Left kidney (tissue), 2 donors: ENCODE data around the gene SLC25A21. TPM values are rescaled to one million over a fixed set of nuclear protein-coding genes. Genes with fewer than 3 reads are reported as not detected.
"Not testable (repeated sequence)": the region's sequence is repeated elsewhere in the genome, so short reads cannot be mapped to it uniquely, and the experiment has no call there.

Experiments used
- DNase-seq: peaks from one replicate; pipeline ENCODE4 v3.0.0-alpha.2; 2013
- polyA plus RNA-seq: library from polyadenylated mRNA; unstranded; fragments of 120-200 nt; gene quantifications from one replicate; pipeline ENCODE4 v1.2.1, GENCODE V29; 2013; ENCODE audit not compliant: insufficient read length

The SLC25A21 gene
- polyA plus RNA-seq, 1 donor: 4.4 TPM

DNA sequence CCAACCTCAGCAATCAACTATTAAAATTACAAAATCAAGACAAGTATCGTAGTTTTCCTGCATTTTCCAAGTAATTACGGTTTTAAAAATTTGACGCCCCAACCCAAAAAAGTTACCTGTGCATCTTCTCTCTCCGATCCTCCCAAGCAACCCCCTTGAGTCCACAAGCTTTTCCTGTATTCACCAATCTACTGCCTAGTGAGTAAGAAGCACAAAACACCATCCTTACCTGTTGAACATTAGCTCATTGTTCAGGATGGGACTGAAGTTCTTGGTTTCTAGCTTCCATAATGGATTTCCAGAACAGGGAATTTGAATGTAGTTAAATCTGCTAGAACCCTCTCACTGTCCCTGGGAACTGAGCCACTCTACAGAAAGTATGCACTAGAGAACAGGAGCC lies 348.8 kb downstream of the SLC25A21 start:
- DNase-seq: no peak

DNA sequence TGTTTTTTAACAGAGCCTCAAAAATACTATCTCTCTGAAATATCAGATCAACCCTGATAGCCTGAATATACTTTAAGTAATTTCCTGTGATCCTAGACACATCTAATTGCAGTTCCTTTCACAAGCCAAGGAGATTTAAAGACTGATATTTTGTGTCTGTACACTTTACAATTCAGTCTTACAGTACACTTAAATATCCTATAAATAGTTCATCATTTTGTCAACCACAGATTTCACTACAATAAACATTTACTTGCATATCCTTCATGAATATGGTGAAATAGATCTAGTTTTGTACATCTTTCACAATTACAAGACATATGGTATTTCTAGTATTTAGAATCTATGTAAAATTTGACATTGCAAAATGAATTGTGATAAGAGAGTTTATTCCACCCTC lies 349.7 kb downstream of the SLC25A21 start:
- no peak for DNase-seq

DNA sequence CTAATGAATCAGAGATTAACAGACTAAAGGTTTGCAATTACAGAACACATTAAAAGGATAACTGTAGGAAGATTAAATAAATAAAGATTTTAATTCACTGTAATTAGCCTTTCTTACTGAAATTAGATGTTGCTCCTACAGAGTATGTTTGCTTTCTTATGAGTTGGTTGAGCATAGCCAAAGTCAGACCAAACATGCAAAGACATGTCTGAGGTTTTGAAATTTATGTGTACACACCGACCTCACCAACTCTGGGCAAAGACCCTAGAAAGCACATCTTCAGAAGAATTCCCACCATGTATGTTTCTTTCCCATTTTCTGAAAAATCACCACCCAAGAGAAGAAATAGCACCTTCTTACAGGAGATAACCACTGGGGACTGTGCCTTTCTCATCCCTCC lies 351.5 kb downstream of the SLC25A21 start:
- DNase-seq: no peak

DNA sequence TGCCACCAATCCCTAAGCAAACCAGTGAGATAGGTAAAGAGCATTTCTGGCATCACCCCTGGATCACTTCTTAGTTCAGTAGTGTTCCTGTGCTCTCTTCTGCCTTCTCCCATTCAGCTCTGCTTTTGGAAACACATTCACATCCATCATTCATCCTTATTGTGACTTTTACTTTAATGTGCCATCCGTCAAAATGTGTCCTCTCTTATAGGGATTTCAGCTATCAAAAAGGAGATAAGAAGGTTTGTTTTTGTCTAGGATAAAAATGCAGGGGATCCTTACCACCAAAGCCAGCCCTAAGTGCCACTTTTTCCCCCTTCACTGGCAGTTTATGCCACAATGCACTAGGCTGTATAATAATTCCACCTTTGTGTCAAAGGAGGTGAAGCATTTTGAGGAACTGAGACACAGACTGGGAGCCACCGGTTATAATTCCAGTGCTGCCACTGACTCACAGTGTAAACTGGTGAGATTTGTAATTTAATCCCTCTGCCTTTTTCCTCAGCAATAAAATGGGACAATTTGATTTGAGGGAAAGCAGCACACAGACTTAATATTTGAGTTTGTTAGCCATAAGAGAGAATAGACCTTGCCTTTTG lies 352.2 kb downstream of the SLC25A21 start:
- no peak for DNase-seq

DNA sequence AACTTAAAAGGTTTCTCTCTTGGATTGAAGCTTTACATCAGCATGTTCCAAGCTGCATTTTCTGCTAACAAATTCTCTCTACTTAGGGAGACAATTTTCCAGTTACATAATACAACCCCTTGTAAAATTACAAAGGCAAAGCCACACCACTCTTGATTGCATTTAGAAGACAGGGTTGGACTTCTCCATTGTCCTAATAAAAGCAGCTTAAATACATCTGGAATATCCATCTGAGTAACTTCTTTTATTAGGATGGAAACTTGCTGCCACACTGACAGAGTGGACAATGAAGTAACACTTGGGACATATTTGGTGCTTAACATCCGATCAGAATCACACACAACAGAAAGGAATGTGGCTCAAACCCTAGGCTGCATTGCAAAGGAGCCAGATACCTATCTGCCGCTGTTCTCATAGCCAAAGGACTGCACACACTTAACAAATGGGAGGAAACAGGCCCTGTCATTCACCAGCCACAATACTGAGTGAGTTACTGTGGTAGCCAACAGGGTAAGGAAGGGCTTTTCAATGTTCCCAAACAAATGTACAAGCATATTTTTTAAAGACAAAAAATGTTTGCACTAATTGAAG lies 353.5 kb downstream of the SLC25A21 start:
- no peak for DNase-seq

DNA sequence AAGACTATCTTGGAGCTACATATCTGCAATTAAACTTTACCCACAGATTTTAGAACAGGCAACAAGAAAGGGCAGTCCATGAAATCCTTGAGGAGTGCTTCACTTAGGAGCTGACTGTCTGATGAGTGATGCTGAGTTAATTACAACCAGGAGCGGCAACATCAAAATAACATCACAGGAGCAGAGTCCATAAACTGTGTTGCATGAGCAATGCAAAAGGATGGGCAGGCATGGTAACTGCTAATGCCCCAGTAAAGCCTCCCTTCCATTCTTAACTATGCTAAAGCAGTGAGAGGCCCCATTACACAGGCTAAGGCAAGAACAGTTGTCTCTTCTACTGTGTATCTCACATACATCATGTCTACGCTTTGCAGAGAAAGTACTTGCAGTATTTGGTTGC lies 354.2 kb downstream of the SLC25A21 start:
- no peak for DNase-seq

DNA sequence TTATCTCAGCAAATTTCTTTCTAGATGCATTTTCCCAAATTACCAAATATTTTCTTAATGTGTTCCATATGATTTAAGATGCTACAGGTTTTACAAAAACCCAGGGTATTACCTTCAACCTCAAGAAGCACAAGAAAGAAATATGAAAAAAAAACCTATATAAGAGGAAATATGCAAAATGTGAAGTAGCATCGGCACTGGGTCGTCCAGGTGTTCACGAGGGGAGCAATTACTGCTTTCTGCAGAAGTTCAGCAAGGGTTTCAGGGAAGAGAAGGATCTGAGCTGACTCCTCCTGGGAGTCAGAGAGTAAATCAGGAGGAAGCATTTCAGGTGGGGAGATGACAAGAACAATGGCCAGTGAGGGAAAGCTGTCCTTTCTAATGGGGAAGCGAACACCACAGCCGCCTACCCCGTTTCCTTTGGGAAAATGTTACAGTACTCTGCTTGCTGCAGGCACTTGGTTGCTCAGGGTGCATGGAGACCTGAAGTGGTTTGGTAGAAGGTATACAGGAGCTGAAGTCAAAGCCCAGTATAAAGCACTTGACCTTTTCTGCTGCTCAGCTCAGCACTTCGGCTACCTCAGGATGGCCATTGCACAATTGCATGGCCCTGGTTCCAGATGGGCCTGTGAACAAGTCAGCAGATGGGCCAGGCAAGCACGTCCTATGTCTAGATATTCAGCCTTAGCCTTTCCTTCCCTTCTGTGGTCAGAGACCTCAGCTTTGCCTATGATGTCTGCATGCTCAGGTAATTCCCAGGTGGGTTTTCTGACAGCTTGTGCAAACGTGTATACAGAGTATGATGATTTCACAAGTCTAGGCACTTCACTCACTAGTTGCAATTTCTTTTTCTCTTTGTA lies 355.1 kb downstream of the SLC25A21 start:
- no peak for DNase-seq

DNA sequence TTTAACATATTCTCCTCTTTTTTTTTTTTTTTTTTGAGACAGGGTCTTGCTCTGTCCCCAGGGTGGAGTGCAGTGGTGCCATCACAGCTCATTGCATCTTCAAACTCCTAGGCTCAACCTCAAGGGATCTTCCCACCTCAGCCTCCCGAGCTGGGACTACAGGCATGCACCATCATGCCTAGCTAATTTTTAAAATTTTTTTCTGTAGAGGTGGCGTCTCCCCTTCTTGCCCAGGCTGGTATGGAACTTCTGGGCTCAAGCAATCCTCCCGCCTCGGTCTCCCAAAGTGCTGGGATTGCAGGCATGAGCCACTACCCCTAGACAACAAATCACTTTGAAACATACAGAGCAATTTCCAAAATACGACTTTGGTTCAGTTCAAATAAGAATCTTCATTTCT lies 355.9 kb downstream of the SLC25A21 start:
- DNase-seq: no peak

DNA sequence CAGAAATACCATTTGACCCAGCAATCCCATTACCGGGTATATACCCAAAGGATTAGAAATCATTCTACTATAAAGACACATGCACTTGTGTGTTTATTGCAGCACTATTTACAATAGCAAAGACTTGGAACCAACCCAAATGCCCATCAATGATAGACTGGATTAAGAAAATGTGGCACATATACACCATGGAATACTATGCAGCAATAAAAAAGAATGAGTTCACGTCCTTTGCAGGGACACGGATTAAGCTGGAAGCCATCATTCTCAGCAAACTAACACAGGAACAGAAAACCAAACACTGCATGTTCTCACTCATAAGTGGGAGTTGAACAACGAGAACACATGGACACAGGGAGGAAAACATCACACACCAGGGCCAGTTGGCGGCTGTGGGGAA lies 357.6 kb downstream of the SLC25A21 start:
- not testable (repeated sequence) for DNase-seq

DNA sequence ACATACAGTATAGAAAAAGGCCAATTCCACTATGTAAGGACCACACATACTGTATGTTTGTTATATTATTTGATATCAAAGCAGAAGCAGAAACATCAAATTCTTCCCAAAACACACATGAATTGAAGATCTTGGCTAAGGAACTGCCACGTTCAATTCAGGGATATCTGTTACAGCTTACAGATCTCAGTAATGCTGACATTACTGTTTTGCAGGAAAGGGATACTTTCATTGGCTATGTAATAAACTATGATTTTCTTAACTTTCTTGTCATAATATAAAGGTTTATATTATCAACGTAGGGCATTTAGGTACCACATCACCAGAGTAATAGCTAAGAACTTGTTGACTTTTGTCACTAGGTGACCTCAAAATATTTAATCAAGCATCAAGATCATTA lies 362.2 kb downstream of the SLC25A21 start:
- DNase-seq: no peak

DNA sequence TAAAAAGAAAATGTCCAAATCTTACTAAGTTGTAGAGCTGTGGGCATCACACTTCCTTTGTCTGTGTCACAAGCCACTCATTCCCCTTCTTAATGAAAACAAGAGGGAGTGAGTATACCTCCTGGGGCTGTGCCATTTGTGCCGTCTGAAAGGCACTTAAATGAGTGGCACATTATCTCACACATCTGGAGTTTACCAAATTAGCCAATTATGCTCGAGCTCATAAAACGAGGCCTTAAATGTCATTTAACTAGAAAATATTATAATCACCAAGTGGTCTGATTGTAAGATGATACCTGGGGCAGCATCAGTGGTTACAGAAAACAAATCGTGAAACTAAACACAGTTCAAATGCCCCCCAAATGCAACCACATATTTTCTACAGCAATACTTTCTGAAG lies 364.7 kb downstream of the SLC25A21 start:
- no peak for DNase-seq

DNA sequence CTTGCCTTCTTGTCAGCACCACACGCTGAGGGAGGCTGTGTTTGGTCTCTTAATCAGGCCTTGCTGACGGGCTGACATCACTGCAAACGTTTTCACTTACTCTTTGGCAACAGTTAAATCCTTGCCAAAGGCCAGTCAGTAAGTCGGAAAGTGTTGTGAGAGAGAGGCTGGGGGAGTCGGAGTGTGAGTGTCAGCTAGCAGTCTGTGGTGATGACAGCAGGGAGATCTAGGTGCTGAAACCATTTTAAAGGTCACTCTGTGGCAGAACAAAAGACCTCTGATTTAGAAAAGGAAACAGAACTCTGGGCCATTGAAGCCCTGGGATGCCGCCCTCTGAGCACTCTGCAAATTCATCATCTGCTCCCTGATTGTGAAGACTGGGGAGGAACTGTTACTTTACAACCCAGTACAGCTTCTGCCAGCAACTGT lies 367.3 kb downstream of the SLC25A21 start:
- peak; percentile 21 for DNase-seq

DNA sequence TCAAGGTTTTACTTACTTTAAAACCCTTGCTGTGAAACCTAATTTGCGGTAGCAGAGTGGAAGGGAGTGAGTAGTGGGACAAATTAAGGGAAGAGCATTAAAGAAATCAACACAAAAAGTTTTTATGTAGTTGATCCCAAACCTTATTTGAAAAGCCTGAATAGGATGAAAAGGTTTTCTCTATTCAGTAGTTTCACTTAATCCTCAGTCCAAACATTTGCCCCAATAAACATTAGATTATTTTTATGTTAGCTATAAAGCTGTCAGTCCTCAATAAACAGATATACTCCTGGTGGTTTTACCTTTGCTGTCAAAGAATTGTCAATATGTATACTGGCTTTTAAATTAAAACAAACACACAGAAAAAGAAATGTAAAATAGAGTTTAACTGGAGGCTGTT lies 374.8 kb downstream of the SLC25A21 start:
- no peak for DNase-seq

DNA sequence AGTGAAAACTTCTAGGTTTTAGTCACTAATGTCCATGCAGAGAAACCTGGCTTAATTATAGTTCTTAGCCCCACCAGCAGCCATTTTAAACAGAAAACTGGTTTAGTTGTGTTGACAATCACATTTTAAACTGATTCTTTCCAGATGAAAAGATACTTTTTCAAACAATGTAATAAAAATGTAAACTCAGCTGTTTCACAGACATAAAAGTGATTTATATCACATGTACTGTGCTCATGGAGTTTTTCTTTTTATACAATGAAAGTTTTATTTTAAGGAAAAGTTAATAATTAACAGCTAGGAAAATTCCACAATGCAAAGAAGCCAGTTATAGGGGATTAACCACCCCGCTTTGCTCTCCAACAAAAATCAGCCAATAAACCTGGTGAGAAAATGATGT lies 381.0 kb downstream of the SLC25A21 start:
- peak; percentile 29 for DNase-seq

DNA sequence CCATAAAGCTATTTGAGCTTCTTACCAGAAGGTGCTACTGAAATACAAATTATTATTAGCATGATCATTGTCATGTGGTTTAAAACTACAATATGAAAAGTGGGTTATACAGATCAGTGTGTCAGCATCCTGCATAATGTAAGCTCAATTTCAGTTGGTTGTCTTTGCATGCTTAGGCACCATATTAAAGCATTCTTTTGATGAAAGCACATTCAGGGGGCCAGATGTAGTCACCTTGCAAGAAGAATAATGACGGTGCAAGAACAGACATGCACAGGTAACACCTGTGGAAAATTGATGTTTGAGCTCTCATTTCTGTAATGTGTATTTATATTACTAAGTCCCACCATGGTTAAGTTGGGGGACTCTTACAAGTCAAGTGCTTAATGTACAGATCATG lies 386.9 kb downstream of the SLC25A21 start:
- DNase-seq: no peak

DNA sequence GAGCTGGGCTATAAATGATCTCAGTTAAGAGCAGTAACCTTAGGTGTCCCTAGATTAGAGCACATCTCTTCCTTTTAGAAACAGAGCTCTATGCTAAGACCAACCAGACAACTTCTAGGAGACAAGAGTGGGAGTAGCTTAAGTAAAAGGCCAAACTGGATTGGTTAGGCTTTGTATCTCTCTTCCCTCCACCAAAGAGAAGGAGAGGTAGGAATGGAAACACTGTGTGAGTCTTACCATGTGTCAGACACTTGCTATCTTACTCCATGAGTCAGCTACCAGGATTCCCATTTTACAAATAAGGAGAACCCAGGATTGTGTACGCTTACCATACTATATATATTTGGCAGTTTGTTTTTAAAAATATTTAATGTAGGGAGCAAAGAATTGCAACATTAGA lies 387.9 kb downstream of the SLC25A21 start:
- DNase-seq: no peak

DNA sequence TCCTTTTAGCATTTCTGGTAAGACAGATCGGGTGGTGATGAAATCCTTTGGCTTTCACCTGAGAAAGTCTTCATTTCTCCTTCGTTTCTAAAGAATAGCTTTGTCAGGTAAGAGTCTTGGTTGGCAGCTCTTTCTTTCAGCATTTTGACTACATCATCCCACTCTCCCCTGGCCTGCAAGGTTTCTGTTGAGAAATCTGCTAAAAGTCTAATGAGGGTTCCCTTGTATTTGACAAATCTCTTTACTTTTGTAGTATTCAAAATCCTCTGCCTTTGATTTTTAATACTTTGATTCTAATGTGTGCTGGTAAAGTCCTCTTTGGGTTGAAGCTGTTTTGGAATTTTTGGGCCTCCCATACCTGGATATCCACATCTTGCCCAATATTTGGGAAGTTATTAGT lies 390.5 kb downstream of the SLC25A21 start:
- DNase-seq: no peak

DNA sequence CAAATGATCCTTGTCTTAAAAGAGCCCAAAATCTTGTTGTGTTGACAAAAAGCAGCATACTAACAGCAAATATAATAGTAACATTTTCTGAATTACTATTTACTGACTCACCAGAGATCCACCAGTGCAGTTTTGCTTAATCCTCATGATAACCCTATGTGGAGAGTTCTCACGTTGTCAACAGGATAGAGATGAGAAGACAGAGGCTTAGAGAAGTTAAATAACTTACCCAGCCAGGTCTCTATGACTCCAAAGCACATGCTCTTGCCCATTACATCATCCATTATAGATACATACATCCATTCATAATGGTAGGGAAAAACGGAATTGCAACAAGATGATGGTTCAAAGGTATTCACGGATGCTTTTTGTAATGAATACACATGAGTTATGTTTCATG lies 398.8 kb downstream of the SLC25A21 start:
- DNase-seq: no peak

DNA sequence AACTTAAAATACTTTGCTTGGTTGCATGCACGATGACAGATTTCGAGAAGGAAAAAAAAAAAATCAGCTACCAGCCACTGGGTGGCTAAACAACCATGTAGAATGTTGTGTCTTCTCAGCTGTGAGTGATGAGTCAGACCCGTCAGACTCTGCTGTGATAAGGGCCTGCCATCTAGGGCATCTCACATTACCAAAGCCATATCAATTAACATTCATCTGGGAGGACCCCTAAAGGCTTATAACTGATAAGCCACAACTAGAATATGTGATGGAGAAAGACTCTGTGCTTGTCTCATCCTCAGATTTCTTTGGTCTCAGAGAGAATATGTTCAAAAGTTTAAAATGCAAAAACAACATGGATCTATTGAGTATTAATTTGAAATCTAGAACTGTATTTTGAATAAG lies 399.3 kb downstream of the SLC25A21 start:
- DNase-seq: no peak

DNA sequence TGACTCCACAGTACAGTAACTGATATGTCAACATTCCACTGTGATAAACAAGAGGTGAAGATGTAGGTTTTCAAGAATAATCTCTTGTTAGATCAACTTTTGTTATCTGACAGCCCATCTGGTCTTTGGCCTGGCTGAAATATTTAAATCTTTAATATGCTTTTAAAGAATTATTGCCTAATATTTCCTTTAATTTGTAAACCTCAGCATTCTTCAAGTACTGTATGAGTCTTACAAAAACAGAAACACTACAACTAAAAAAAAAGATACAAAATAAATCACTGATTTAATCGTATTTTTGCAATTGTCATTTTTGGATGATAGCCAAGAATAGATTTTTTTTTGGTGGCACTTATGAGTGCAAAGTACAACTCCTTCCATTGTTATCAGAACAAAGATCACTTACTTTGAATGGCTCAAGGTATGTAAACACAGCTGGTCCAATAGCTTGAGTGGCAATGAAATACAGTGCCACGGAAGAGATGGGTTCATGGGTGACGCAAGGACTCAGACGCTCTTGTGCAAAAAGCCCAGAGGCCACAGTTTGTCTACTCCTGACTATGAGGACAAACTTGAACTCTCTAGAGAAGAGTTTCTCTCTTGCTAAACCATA lies 401.3 kb downstream of the SLC25A21 start:
- DNase-seq: no peak

DNA sequence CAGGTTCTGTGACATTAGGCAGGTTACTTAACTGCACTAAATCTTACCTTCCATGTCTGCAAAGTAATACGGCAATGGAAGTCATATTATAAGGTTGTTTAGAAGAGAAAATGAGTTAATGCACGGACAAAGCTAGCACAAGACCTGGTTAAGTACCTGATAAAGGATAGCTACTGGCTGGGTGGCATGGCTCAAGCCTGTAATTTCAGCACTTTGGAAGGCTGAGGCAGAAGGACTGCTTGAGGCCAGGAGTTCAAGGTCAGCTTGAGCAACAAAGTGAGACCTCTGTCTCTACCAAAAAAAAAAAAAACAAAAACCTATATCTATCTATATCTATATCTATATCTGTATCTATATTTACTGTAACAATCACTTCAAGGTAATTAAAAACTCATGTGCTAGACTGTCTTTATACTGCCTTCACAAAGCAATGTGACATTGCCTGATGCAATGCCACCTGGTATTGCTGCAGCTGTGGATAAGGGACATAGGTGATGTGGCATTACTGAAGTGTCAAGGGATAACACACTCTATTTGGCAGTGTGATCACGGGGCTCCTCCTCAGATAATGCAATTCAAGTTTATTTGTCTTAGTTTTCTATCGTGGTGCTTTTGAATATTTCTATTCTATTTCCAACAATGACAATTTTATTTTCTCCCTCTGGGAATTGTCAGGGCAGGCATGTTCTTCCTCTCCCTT lies 403.6 kb downstream of the SLC25A21 start:
- no peak for DNase-seq

DNA sequence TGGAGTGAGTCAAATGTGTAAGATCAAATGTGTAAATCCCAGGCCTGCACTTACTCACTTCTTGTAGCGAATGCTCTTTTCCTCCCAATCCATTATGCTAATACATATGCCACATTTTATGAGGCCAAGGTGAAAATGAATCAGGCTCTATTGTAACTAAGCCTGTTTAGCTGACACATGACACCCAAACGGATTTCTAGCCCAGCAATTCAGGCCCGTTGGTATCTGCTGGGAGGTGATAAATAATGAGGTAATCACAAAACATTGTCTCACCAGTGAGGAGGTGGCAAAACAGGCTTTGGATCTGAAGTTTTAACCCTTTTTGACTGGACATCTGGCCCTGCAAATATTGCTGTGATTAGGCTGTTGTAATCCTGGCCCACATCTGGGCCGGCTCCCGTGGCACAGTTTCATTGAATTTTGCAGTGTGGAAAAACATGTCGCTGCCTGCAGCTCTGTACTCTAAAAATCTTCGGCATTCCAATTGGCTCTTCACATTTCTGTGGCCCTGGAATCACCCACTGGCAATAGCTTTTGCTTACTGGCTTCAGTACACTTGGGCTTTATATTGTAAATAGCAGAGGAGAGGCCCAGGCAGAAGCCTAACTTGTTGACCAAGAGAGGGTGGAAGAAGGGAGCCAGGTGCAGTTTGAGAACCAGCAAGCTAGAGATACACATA lies 404.7 kb downstream of the SLC25A21 start:
- DNase-seq: peak; percentile 41
